NCI-H2196 treated with DMSO at 0.1 percent for 48 hours (cell line): ENCODE measurements around the gene BRSK2.
"Not testable (repeated sequence)": the region's sequence is repeated elsewhere in the genome, so short reads cannot be mapped to it uniquely, and the experiment has no call there.

Experiments
- DNase-seq: peaks from one replicate; lab custom pipeline; 2025; ENCODE audit not compliant: unreplicated experiment; lab: John Stamatoyannopoulos, UW

Gene BRSK2

GRCh38 chr11:1406571-1407485, 17.1 kb downstream of the BRSK2 start:
- DNase-seq = no peak

- DNase-seq = no peak
Measured at GRCh38 chr11:1407668-1408067, 17.9 kb downstream of the BRSK2 start.

- no peak for DNase-seq
Measured at GRCh38 chr11:1408346-1408745, 18.6 kb downstream of the BRSK2 start.

GRCh38 chr11:1409108-1409851, 19.5 kb downstream of the BRSK2 start:
- no peak for DNase-seq

- DNase-seq = not testable (repeated sequence)
Measured at GRCh38 chr11:1409852-1410125, 20.1 kb downstream of the BRSK2 start.

- no peak for DNase-seq
Measured at GRCh38 chr11:1410366-1411291, 20.9 kb downstream of the BRSK2 start.

DNA sequence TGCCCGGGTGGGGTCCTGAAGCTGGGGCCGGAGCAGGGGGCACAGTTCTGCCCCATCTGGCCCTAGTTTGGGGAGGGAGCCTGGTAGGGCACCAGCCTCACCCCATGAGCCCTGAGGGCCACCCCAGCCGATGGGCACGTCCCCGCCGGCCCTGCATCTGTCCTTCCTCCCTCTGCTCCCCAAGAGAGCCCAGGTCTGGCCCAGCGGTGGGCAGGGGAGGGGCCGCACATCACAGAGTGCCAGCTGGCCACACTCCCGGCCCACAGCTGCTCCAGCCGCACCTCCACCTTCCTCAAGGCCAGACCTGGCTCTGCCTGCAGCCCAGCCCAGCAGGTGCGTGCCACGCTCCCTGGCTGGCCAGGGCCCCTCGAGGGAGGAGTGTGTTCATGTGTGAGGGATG, 21.6 kb downstream of the BRSK2 start:
- peak; percentile 36 for DNase-seq

DNA sequence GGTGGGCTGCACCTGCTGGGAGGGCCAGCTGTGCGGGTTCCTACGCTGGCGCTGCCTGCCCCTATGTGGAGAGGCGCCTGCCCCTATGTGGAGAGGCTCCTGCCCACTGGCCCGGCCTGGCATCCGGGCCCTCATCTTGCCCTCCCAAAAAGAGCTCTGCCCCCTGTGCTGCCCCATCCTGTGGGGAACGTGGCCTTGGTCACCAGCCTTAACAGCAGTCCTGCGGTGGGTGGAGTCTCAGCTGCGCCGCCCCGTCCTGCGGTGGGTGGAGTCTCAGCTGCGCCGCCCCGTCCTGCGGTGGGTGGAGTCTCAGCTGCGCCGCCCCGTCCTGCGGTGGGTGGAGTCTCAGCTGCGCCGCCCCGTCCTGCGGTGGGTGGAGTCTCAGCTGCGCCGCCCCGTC, 22.0 kb downstream of the BRSK2 start:
- DNase-seq = not testable (repeated sequence)

DNA sequence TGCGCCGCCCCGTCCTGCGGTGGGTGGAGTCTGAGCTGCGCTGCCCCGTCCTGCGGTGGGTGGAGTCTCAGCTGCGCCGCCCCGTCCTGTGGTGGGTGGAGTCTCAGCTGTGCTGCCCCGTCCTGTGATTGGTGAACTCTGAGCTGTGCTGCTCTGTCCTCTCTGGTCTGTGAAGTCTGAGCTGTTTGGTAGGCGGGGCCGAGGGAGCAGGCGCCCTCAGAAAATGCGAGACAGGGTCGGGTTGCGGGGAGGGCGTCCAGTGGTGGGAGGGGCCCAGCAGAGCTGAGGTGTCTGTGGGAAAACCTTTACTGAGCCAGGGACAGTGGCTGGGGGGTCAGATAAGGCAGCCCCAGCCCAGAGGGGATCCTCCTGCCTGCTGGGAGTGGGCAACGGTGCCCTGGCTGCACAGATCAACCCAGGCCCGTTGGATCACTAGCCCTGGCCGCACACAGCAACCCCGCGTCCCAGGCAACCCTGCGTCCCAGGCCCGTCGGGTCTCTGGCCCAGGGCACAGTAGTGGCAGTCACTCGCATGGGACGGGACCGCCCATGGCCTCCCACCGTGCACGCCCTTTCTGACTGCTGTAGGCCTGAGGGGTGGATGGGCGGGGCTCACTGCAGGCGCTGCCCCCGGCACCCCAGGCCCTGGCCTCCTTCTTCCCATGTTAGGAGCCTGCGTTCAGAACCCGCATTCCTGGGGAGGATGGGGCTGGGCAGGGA, 22.8 kb downstream of the BRSK2 start:
- no peak for DNase-seq

DNA sequence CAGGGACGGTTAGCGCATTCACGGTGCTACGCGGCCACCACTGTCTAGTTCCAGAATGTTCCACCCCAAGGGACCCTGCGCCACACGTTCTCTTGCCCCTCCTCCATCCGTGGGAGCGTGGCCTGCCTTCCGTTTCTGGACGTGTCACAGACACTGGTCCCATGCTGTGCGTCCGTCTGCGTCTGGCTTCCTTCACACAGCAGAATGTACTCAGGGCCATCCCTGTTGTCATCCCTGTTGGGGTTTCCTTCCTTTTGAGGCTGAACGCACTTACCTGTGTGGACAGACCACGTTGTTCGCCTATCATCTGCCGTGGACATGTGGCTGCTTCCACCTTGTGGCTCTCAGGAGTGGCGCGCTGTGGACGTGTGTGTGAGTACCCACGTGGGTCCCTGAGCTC, 24.9 kb downstream of the BRSK2 start:
- no peak for DNase-seq

DNA sequence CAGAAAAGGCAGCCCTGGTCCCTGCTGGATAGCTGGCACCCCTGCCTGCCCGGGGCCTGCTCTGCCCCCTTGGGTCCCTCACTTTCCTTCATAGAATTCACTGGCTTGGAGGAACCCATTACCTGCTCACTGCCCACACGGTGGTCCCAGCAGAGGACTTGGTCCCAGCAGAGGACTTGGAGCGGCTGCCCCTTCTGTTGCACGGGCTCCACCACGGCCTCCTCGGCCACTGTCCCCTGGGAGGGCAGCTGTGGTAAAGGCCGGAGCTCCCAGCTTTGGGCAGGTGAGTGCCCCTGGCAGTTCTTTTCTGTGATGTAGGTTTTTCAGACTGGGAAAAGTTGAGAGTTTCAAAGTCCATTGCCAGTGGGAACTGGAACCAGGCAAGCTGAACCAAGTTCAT, 25.9 kb downstream of the BRSK2 start:
- DNase-seq = no peak

DNA sequence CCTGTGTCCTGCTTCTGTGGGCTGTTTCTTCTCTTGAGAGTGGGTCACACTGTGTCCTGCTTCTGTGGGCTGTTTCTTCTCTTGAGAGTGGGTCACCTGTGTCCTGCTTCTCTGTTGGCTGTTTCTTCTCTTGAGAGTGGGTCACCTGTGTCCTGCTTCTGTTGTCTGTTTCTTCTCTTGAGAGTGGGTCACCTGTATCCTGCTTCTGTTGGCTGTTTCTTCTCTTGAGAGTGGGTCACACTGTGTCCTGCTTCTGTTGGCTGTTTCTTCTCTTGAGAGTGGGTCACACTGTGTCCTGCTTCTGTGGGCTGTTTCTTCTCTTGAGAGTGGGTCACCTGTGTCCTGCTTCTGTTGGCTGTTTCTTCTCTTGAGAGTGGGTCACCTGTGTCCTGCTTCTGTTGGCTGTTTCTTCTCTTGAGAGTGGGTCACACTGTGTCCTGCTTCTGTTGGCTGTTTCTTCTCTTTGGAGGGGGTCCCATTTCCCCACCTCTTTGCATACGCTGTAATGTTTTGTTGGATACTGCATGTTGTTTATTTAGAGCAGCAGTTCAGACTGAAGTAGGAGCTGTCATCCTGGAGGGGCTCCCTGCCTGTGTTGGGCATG, 28.6 kb downstream of the BRSK2 start:
- DNase-seq = not testable (repeated sequence)

DNA sequence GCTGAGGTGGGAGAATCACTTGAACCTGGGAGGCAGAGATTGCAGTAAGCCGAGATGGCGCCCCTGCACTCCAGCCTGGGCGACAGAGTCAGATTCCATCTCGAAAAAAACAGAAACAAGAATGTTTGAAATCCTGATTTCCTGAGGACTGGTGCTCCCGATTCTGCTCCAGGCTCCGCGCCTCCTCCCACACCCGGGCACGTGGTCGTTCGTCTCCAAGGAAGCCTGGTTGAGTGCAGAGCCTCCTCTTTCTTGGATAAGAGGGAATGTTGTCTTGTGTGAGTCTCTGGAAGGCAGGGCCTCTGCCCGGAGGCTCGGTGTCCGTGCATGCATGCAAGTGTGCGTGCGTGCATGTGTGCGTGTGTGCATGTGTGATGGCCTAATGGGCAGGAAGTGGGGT, 30.1 kb downstream of the BRSK2 start:
- DNase-seq = no peak

DNA sequence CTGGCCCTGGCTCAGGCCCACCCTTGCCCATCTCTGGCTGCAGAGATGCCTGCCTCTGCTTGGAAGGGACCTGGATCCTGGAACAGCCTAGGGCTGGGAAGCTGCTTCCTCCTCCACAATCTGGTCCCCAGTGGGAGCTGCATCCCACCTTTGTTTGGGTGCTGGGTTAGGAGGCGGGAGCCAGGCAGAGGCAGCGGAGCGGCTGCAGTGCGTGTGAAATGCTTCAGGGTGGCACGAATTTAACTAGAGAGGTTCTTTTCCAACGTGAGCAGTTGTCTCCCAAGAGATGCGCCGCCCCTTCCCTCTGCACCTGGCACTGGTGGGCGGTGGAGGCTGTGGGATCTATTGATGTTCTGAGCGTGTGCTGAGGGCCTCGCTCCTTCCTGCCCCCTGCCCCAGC, 31.6 kb downstream of the BRSK2 start:
- DNase-seq = no peak

DNA sequence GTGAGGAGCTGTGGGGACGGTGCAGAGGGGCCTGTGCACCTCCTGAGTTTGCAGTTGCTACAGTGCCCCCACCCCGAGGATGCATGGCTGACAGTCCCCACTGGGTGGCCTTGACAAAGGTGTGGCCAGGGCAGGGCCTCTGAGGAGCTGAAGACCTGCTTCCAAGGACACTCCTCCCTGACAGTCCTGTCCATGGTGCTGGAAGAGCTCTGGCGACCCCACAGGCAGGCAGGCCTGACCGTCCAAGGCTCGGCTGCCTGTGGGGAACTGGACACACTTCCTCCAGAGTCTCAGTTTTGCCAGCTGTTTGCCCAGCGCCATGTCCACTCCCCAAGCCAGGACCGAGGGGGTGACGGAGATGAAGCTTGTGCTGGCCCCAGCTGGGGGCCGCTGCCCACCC, 32.7 kb downstream of the BRSK2 start:
- DNase-seq = no peak

DNA sequence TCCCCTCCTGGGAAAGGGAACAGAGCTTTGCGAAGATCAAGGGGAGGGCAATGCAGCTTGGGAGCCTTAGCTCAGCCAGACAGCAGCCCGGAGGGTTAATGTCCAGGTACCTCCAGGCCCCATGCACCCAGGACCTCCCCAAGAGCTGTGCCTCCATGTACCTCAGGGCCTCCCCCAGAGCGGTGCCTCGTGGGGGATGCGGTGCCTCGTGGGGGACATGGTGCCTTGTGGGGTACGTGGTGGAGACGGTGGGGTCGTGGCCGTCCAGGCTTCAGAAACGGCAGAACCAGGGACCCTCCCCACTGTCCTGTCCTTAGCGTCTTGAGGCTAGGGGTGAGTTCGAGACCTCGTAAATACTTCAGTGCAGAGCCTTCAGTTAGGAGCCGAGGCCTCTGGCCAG, 33.2 kb downstream of the BRSK2 start:
- no peak for DNase-seq

GRCh38 chr11:1423406-1423805, 33.7 kb downstream of the BRSK2 start:
- not testable (repeated sequence) for DNase-seq

- no peak for DNase-seq
Measured at GRCh38 chr11:1425006-1425405, 35.3 kb downstream of the BRSK2 start.

DNA sequence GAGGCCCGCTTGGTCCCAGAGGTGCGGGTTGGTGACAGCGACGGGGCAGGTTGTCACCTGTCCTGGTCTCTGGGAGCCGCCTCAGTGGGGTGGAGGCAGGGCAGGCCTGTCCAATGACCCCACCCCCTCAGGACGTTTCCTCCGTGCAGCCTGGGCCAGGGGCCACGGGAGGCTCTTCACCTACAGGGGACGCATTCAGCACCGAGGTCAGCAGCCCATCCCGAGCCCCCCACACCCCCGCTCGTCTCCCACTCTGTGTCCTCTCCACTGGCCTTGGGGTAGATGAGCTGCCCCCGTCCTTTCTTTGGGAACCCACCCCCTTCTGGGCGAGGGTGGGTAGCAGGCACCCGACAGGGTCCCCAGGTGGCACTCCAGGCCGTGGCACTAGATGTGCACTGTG, 35.7 kb downstream of the BRSK2 start:
- DNase-seq = no peak

GRCh38 chr11:1428762-1429316, 39.1 kb downstream of the BRSK2 start:
- no peak for DNase-seq
